Measurements from ENCODE around the gene NRAS. TPM values are rescaled to one million over a fixed set of nuclear protein-coding genes. Genes with fewer than 3 reads are reported as not detected.
A peak's percentile ranks its signal among the peaks of the same experiment; 100 is the strongest.

The NRAS gene
- total and polyA plus RNA-seq, 9 of the 15 experiments (the other 6 are each of a cell fraction or from before 2014, with no cell fraction given): 40.7 to 94.5 (median 75.4) TPM

- TF ChIP-seq ID3 (CRISPR knock-in tag; IDR thresholded peaks at IDR 0.05) (no peak), ID3 (tag; IDR thresholded peaks at IDR 0.05) (0 out of 2 replicates have a peak, but pooled peaks have one; percentile 34)
Measured at GRCh38 chr1:114756009-114756892, 39.7 kb upstream of the NRAS start (continued).

- Histone ChIP-seq H3K9ac (ENCODE audit: insufficient read depth in 1 of 2, low read depth in 2 of 2, low read length in 2 of 2) (peak overlapping the region in 1 of 2 experiments; percentile 100; a peak in 2 of 4 replicates), H3K9me3 (replicated peaks; ENCODE audit: control insufficient read depth, insufficient read depth, low read depth, low read length) (peaks cover 6% of the 10 kb centered on the region), H3K36me3 (ENCODE audit: control insufficient read depth, insufficient read depth, low read length) (peaks cover 53% of the 10 kb centered on the region), H3K4me2 (ENCODE audit: insufficient read depth, low read length) (peak overlapping the region; percentile 100), H3K4me1 (replicated peaks in 1 of 2; ENCODE audit: control insufficient read depth in 2 of 2, insufficient read depth in 2 of 2, low read length in 2 of 2) (peaks cover 3 to 33% of the 10 kb centered on the region in 2 experiments; a peak in 4 of 5 replicates), H4K20me1 (replicated peaks; ENCODE audit: control insufficient read depth, insufficient read depth, low read length) (peaks cover 62% of the 10 kb centered on the region), H2AFZ (ENCODE audit: low read depth, low read length) (no peak overlapping the region), H3K4me3 (peak overlapping the region; percentile 93), H3K27ac (ENCODE audit: extremely low read depth, low read depth, low read length) (no peak overlapping the region), H3K9me1 (ENCODE audit: control insufficient read depth, insufficient read depth, low read length) (no peaks in the 10 kb centered on the region), H3K79me2 (ENCODE audit: control insufficient read depth, insufficient read depth, low read length) (peaks cover 76% of the 10 kb centered on the region), H3K27me3 (ENCODE audit: control insufficient read depth in 2 of 2, insufficient read depth in 2 of 2, low read length in 2 of 2) (no peaks in the 10 kb centered on the region)
- DNase-seq (ENCODE audit: extremely low read depth in 1 of 4, low spot score in 3 of 4) (no peak), ATAC-seq (no peak), FAIRE-seq (no peak)
- BruUV-seq (replicated peaks): no TSS peak
- in situ Hi-C loops (cut with MboI): no loop called here
- ChIA-PET CTCF (ENCODE audit: low intra/inter-chr PET ratio) (no interaction called here), POLR2A (interaction anchor here (0.6 to 3.2 kb wide), 9 partner anchors 10 to 1677 kb away, joined by 3 to 17 read pairs (median 4); no protein-coding TSS in a partner anchor)
- 10% methylated on average over 7 of the region's 7 CpGs for WGBS (ENCODE audit: insufficient coverage, low coverage, missing lambda C conversion rate)
- intact Hi-C loops (cut with micrococcal nuclease): loop anchor here (5.0 to 10.0 kb wide), 2 partner anchors 173 to 410 kb away; partner anchors contain the start of gene BCAS2
- TF ChIP-seq MNT (conservative IDR thresholded peaks at IDR 0.05) (peak; percentile 32 to 52; a peak in 1 of 4 replicates), ZBTB11 (CRISPR knock-in tag; IDR thresholded peaks at IDR 0.05) (0 out of 6 replicates have a peak, but pooled peaks of 1 of the 3 experiments have one; percentile 34), FOXA3 (CRISPR knock-in tag; conservative IDR thresholded peaks at IDR 0.05 in 1 of 2, IDR thresholded peaks at IDR 0.05 in 1 of 2) (peak in 1 of 2 experiments; percentile 71; a peak in 2 of 4 replicates), TEAD1 (CRISPR knock-in tag; IDR thresholded peaks at IDR 0.05) (no peak), SMARCB1 (IDR thresholded peaks at IDR 0.05; ENCODE audit: insufficient read length, low read depth) (peak; percentile 91), RBFOX2 (IDR thresholded peaks at IDR 0.05; ENCODE audit: low read depth, low read length) (peak; percentile 57), ZNF124 (CRISPR knock-in tag; IDR thresholded peaks at IDR 0.05) (no peak), WHSC1 (IDR thresholded peaks at IDR 0.05; ENCODE audit: low read length) (no peak)
Measured at GRCh38 chr1:114755006-114755931, 38.7 kb upstream of the NRAS start.
